ENCODE data around the gene PROK1. TPM values are rescaled to one million over a fixed set of nuclear protein-coding genes. Genes with fewer than 3 reads are reported as not detected.

The PROK1 gene
- total and polyA plus RNA-seq, 10 of the 15 experiments (the other 5 are each of a cell fraction or from before 2014, with no cell fraction given): not detected

DNA sequence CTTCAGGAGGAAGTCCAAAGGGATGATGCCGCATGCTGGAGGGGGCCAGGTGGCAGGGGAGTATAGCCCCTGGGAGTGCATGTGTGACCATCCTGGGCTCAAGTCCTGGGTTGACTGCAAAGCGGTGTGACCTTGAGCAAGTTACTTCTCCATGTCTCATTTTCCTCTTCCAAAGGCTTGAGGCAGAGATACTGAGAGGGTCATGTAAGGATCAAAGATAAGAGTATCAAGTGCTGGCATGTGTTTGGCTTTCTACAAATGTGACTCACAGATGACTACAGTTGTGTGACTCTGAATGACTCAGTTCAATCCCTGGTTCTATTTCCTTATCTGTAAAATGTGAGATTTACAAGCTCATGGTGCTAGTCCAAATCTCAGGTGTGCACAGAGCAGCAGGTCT lies 26.1 kb downstream of the PROK1 start (continued):
- TF ChIP-seq, protein P1, sequence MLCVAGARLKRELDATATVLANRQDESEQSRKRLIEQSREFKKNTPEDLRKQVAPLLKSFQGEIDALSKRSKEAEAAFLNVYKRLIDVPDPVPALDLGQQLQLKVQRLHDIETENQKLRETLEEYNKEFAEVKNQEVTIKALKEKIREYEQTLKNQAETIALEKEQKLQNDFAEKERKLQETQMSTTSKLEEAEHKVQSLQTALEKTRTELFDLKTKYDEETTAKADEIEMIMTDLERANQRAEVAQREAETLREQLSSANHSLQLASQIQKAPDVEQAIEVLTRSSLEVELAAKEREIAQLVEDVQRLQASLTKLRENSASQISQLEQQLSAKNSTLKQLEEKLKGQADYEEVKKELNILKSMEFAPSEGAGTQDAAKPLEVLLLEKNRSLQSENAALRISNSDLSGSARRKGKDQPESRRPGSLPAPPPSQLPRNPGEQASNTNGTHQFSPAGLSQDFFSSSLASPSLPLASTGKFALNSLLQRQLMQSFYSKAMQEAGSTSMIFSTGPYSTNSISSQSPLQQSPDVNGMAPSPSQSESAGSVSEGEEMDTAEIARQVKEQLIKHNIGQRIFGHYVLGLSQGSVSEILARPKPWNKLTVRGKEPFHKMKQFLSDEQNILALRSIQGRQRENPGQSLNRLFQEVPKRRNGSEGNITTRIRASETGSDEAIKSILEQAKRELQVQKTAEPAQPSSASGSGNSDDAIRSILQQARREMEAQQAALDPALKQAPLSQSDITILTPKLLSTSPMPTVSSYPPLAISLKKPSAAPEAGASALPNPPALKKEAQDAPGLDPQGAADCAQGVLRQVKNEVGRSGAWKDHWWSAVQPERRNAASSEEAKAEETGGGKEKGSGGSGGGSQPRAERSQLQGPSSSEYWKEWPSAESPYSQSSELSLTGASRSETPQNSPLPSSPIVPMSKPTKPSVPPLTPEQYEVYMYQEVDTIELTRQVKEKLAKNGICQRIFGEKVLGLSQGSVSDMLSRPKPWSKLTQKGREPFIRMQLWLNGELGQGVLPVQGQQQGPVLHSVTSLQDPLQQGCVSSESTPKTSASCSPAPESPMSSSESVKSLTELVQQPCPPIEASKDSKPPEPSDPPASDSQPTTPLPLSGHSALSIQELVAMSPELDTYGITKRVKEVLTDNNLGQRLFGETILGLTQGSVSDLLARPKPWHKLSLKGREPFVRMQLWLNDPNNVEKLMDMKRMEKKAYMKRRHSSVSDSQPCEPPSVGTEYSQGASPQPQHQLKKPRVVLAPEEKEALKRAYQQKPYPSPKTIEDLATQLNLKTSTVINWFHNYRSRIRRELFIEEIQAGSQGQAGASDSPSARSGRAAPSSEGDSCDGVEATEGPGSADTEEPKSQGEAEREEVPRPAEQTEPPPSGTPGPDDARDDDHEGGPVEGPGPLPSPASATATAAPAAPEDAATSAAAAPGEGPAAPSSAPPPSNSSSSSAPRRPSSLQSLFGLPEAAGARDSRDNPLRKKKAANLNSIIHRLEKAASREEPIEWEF (IDR thresholded peaks at IDR 0.05; ENCODE audit: insufficient replicate concordance, low read depth, low read length): no peak

DNA sequence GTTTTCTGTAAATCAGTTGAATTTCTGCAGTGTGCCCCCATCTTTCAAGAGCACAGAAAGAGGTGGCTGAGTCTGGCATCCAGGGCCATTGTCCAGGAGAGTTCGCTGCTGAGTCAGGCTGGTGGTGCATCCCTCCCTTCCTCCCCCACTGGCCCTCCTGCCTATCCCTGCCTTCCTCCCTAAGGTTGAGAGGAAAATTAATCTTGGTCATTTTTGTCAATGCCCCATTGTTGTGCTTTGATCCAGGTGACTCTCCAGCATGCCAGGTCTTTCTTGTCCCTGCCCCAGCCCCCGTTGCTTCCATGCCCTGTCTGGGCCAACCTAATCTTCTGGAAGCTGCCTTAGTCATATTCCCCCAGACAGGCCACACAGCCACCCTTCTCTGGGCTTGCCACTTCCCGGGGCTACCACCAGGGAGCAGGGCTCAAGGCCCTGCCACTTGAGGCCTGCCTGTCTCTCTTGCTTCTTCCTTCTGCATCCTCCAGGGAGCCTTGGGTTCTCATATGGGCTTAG lies 26.6 kb downstream of the PROK1 start:
- TF ChIP-seq, protein P2, sequence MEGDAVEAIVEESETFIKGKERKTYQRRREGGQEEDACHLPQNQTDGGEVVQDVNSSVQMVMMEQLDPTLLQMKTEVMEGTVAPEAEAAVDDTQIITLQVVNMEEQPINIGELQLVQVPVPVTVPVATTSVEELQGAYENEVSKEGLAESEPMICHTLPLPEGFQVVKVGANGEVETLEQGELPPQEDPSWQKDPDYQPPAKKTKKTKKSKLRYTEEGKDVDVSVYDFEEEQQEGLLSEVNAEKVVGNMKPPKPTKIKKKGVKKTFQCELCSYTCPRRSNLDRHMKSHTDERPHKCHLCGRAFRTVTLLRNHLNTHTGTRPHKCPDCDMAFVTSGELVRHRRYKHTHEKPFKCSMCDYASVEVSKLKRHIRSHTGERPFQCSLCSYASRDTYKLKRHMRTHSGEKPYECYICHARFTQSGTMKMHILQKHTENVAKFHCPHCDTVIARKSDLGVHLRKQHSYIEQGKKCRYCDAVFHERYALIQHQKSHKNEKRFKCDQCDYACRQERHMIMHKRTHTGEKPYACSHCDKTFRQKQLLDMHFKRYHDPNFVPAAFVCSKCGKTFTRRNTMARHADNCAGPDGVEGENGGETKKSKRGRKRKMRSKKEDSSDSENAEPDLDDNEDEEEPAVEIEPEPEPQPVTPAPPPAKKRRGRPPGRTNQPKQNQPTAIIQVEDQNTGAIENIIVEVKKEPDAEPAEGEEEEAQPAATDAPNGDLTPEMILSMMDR (IDR thresholded peaks at IDR 0.05 in 2 of 3, conservative IDR thresholded peaks at IDR 0.05 in 1 of 3; ENCODE audit: control insufficient read depth in 2 of 3, extremely low read depth in 1 of 3, insufficient read depth in 1 of 3, low read depth in 3 of 3, low read length in 3 of 3): peak; percentile 9 to 34 (median 26); a peak in 4 of 6 replicates
- TF ChIP-seq CBX5 (IDR thresholded peaks at IDR 0.05; ENCODE audit: low read depth): no peak
- ChIA-PET CTCF (interaction anchor here (2.0 kb wide), 1 partner anchor 18 kb away, joined by 14 read pairs; no protein-coding TSS in a partner anchor), RAD21 (ENCODE audit: unreplicated experiment) (interaction anchor here (1.6 kb wide), 1 partner anchor 18 kb away, joined by 8 read pairs; no protein-coding TSS in a partner anchor), POLR2A (no interaction called here), SMC1A (ENCODE audit: uncharacterized antibody, unreplicated experiment) (interaction anchor here (1.1 to 1.6 kb wide), 2 partner anchors 19 to 69 kb away, joined by 4 read pairs; no protein-coding TSS in a partner anchor)
- Histone ChIP-seq H3K4me2 (ENCODE audit: control insufficient read depth, insufficient read depth) (no peak overlapping the region), H3K9me3 (replicated peaks; ENCODE audit: control insufficient read depth, insufficient read depth, low read length) (no peaks in the 10 kb centered on the region), H2AFZ (ENCODE audit: control insufficient read depth, low read depth, low read length) (no peak overlapping the region), H3K27me3 (replicated peaks in 1 of 2; ENCODE audit: control insufficient read depth in 2 of 2, insufficient read depth in 2 of 2, low read length in 1 of 2) (peaks cover 0 to 1% of the 10 kb centered on the region in 2 experiments; a peak in 2 of 4 replicates), H3K9ac (ENCODE audit: control insufficient read depth, insufficient read depth, low read length) (no peak overlapping the region), H4K20me1 (ENCODE audit: control insufficient read depth, insufficient read depth) (no peaks in the 10 kb centered on the region), H3K27ac (ENCODE audit: control insufficient read depth, insufficient read depth) (no peak overlapping the region), H3K4me1 (ENCODE audit: control insufficient read depth, insufficient read depth, low read length) (no peaks in the 10 kb centered on the region), H3K4me3 (no peak overlapping the region), H3K36me3 (ENCODE audit: control insufficient read depth in 2 of 2, insufficient read depth in 2 of 2, low read length in 1 of 2) (no peaks in the 10 kb centered on the region), H3K79me2 (ENCODE audit: control insufficient read depth, insufficient read depth, low read length) (no peaks in the 10 kb centered on the region)
- WGBS (ENCODE audit: insufficient coverage, insufficient replicate concordance, low lambda C conversion rate, missing lambda C conversion rate): 0% methylated on average over 3 of the region's 3 CpGs
- DNase-seq (ENCODE audit: low read depth, low spot score) (no peak), FAIRE-seq (no peak), ATAC-seq (peak; percentile 63; the same call in 2 of the 3 replicates)
- BruUV-seq (replicated peaks): no TSS peak
- intact Hi-C loops (cut with micrococcal nuclease; ENCODE audit: unreplicated experiment): no loop called here
- in situ Hi-C loops (cut with MboI): no loop called here
